Effector CD4-positive, alpha-beta T cell (primary cell): ENCODE data around the gene TNFRSF21. TPM values are rescaled to one million over a fixed set of nuclear protein-coding genes. Genes with fewer than 3 reads are reported as not detected.
"Not testable (repeated sequence)": the region's sequence is repeated elsewhere in the genome, so short reads cannot be mapped to it uniquely, and the experiment has no call there.

Experiments used
- DNase-seq: peaks from one replicate; pipeline ENCODE4 v3.0.0-alpha.2; 2020
- total RNA-seq: gene quantifications from one replicate; lab custom pipeline; 2026; lab: John Stamatoyannopoulos, UW

Gene TNFRSF21
- total RNA-seq: not detected

- DNase-seq: peak; percentile 25
These were observed at the start of gene TNFRSF21 for GRCh38 chr6:47309291-47310130. Gene TNFRSF21, minus strand, starts transcription at chr6:47309905. Its CDS starts 394 bp downstream, at chr6:47309511.

GRCh38 chr6:47358440-47359225 lies 48.9 kb upstream of the TNFRSF21 start:
- no peak for DNase-seq

DNA sequence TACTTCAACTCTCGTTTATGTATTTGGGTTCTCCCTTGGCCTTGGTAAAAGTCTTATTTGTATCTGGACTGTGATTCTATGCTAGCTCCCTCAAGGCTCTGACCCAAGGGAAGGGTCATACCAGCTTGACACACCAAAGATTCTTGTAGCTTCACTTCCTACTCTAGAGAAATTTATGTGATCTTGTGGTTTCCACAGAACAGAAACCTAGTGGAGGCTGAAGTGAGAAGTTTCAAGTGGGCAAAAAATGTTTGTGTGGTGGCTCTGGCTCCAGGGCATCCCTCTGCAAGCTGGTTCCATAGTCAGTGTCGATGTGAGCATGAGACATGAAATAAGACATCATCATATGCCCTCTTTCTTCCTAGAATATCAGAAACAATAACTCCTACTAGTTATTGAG lies 48.1 kb upstream of the TNFRSF21 start:
- DNase-seq: no peak

GRCh38 chr6:47355496-47355895 lies 45.8 kb upstream of the TNFRSF21 start:
- DNase-seq: no peak

- no peak for DNase-seq
These were observed 44.2 kb upstream of the TNFRSF21 start for GRCh38 chr6:47353871-47354270.

- DNase-seq: no peak
These were observed 43.3 kb upstream of the TNFRSF21 start for GRCh38 chr6:47352966-47353365.

GRCh38 chr6:47352194-47352920 lies 42.7 kb upstream of the TNFRSF21 start:
- DNase-seq: no peak

DNA sequence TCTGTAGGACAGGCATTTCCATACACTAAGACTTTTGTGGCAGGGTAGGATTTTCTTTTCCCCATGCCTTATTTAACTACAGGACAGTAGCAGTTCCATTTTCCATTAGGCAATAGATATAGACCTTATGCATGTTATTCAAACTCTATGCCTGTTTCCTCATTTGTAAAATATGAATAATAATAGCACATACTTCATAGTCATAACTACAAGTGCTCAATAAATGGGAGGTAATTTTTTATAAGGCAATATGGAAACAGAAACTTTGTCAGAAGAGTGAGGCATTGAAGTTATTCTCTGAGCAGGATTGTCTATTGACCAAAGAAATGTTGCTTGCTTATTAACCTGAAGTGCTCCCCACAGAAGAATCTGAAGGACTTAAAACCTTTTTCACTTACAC lies 41.9 kb upstream of the TNFRSF21 start:
- DNase-seq: no peak

GRCh38 chr6:47349931-47350330 lies 40.2 kb upstream of the TNFRSF21 start:
- DNase-seq: no peak

GRCh38 chr6:47348316-47348863 lies 38.7 kb upstream of the TNFRSF21 start:
- DNase-seq: no peak

- no peak for DNase-seq
These were observed 36.1 kb upstream of the TNFRSF21 start for GRCh38 chr6:47345761-47346160.

DNA sequence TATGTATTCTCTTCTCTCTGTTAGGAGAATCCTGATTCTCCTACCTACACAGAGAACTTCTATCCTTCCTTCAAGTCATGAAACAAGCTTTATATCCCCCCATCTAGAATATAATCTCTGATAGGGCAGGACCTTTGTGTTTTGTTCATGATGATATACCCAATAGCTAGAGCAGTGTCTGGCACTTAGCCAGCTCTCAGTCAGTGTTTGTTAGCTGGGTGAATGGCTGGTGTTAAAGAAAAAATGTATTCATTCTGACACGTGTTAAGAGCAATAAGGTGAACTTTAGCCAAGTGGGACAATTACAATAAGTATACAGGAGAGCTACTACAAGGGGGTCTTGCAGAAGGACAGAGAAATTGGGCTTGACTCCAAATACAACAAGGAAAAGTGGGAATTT lies 34.3 kb upstream of the TNFRSF21 start:
- DNase-seq: no peak

- DNase-seq: no peak
These were observed 33.9 kb upstream of the TNFRSF21 start for GRCh38 chr6:47343600-47343999.

DNA sequence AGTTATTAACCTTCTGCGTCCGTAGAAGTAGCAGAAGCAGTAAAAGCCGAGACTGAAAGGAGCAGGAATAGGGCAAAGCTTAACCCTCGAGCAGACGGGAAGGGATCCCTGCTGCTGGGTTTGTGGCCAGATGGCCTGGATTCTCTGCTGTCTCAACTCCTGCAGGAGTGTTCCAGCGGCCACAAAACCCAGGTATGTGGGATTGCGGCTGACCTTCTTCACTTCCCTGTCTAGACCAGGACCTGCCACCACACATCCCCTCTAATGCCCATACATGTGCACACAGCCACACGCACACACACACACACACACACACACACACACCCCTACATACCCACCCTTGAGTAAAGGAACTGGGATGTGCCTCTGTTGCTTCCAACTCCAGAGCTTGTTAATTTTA lies 33.1 kb upstream of the TNFRSF21 start:
- DNase-seq: no peak

DNA sequence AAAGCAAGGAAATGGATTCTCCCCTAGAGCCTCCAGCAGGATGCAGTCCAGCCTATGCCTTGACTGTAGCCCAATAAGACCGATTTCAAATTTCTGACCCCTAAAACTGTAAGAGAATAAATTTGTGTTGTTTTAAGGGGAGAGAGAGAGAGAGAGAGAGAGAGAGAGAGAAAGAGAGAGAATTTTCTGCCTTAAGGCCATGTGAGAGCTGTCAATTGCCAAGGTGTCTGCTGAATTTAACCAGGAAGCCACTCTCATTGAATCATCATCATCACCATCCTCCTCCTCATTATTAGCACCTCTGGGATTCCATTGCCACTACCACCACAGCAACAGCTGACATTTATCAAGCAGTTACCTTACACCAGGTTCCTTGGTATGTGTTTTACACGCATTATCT lies 27.8 kb upstream of the TNFRSF21 start:
- DNase-seq: no peak

DNA sequence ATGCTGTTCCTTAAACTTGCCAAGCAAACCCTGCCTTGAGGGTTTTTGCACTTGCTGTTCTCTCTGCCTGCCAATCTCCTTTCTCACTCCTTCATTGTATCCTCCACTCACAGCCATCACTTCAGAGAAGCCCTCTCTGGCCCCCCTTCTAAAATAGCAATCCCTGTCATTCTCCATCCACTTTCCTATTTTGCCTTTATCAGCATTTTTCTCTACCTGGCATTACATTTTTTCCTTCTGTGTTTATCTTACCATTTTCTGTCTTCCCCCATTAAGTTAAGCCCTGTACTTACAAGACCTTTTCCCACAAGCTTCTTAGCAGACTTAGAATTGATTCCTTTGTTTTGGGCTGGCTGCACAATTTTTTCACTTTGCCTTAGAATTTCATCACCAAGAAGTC lies 26.6 kb upstream of the TNFRSF21 start:
- DNase-seq: no peak

DNA sequence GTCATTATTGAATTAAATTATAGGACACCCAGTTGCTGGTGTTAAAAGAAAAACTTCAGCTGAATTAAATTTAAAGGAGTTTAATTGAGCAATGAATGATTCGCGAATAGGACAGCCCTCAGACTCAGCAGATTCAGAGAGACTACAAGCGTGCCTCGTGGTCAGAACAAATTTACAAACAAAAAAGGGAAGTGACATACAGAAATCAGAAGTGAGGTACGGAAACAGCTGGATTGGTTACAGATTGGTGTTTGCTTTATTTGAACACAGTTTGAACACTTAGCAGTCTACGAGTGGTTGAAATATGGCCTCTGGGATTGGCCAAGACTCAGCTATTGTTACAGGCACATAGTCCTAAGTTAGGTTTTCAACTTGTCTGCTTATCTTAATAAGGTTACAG lies 25.8 kb upstream of the TNFRSF21 start:
- DNase-seq: no peak

- DNase-seq: no peak
These were observed 24.6 kb upstream of the TNFRSF21 start for GRCh38 chr6:47334334-47334733.

GRCh38 chr6:47328606-47329005 lies 18.9 kb upstream of the TNFRSF21 start:
- not testable (repeated sequence) for DNase-seq

DNA sequence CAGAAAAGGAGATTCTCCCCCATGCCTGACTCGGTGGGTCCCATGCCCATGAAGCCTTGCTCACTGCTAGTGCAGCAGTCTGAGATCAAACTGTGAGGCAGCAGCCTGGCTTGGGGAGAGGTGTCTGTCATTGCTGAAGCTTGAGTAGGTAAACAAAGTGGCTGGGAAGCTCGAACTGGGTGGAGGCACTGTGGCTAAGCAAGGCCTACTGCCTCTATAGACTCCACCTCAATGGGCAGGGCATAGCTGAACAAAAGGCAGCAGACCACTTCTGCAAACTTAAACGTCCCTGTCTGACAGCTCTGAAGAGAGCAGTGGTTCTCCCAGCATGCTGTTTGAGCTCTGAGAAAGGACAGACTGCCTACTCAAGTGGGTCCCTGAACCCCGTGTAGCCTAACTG lies 18.4 kb upstream of the TNFRSF21 start:
- not testable (repeated sequence) for DNase-seq

- DNase-seq: no peak
These were observed 14.2 kb upstream of the TNFRSF21 start for GRCh38 chr6:47323887-47324286.

- DNase-seq: no peak
These were observed 13.6 kb upstream of the TNFRSF21 start for GRCh38 chr6:47323321-47323720.

DNA sequence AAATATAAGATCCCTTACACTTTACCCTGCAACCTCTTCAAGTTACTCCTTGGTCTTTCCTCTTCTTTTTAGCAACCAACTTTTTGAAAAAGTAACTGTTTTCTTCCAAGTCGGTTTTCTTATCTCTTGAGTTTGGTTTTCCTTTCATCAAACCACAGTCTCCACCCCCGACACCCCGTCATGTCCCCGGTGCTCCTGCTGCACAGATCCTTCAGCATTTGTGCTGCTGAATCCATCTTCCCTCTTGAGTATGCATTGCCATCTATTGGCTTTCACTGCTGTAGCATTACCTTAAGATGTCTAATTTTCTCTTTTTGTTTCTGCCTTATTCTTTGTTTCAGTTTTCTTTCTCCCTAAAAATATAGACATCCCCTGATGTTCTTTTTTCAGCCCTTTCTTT lies 11.9 kb upstream of the TNFRSF21 start:
- no peak for DNase-seq
